Inferior parietal cortex (tissue), 1 donor: ENCODE results near the gene TTYH1.
"Not testable (repeated sequence)": the region's sequence is repeated elsewhere in the genome, so short reads cannot be mapped to it uniquely, and the experiment has no call there.

Source experiments
- DNase-seq: peaks from one replicate; pipeline ENCODE4 v3.0.0-alpha.2; 2016; ENCODE audit errors: extremely low spot score

The TTYH1 gene

GRCh38 chr19:54439174-54439851, 24.0 kb downstream of the TTYH1 start:
- no peak for DNase-seq

GRCh38 chr19:54440641-54441040, 25.4 kb downstream of the TTYH1 start:
- DNase-seq, result no peak

GRCh38 chr19:54444737-54445136, 29.5 kb downstream of the TTYH1 start:
- DNase-seq, result no peak

GRCh38 chr19:54446349-54446748, 31.1 kb downstream of the TTYH1 start:
- DNase-seq, result not testable (repeated sequence)

GRCh38 chr19:54448040-54448773, 32.9 kb downstream of the TTYH1 start:
- DNase-seq, result no peak

- peak; percentile 98 for DNase-seq
Measured at GRCh38 chr19:54448774-54449700, 33.8 kb downstream of the TTYH1 start, which contains the start of gene LENG8. TSS of gene LENG8 (plus strand) at chr19:54449199. CDS start at chr19:54451345, 2,146 bp downstream.

- DNase-seq, result no peak
Measured at GRCh38 chr19:54449701-54450069, 34.4 kb downstream of the TTYH1 start.

GRCh38 chr19:54451331-54451871, 36.1 kb downstream of the TTYH1 start:
- DNase-seq, result no peak

- DNase-seq, result no peak
Measured at GRCh38 chr19:54451997-54452396, 36.7 kb downstream of the TTYH1 start.

- DNase-seq, result no peak
Measured at GRCh38 chr19:54452626-54453025, 37.4 kb downstream of the TTYH1 start.

GRCh38 chr19:54453921-54454780, 38.9 kb downstream of the TTYH1 start:
- no peak for DNase-seq

GRCh38 chr19:54454781-54455675, 39.8 kb downstream of the TTYH1 start:
- DNase-seq, result no peak

- DNase-seq, result no peak
Measured at GRCh38 chr19:54455786-54456422, 40.6 kb downstream of the TTYH1 start.

GRCh38 chr19:54456423-54457373, 41.4 kb downstream of the TTYH1 start:
- no peak for DNase-seq

- no peak for DNase-seq
Measured at GRCh38 chr19:54457773-54458647, 42.7 kb downstream of the TTYH1 start.

GRCh38 chr19:54458648-54459281, 43.5 kb downstream of the TTYH1 start:
- DNase-seq, result no peak
